HEK293 (cell line): Measurements from ENCODE around the gene COX7A2.
A peak's percentile ranks its signal among the peaks of the same experiment; 100 is the strongest.

Experiments
- GFI1B ChIP-seq: fragments of 450-650 bp; formaldehyde crosslinking; IDR thresholded peaks from 2 replicates; pipeline ENCODE4 v1.5.1; 2016; ENCODE audit warnings: missing biosample characterization, missing genetic modification characterization
- GLIS2 ChIP-seq: fragments of 450-650 bp; formaldehyde crosslinking; IDR thresholded peaks from 2 replicates; pipeline ENCODE4 v1.5.1; 2016; ENCODE audit warnings: missing biosample characterization, missing genetic modification characterization
- HOXA7 ChIP-seq: sonication (generic); formaldehyde crosslinking; IDR thresholded peaks from 2 replicates; pipeline ENCODE4 v1.8.1; 2022; ENCODE audit warnings: missing genetic modification reagents, borderline replicate concordance
- IKZF3 ChIP-seq: fragments of 450-650 bp; IDR thresholded peaks from 2 replicates; pipeline ENCODE4 v1.5.0; 2018; ENCODE audit warnings: missing biosample characterization, mild to moderate bottlenecking, missing genetic modification characterization, moderate library complexity
- KLF10 ChIP-seq: fragments of 450-650 bp; IDR thresholded peaks from 2 replicates; pipeline ENCODE4 v1.5.1; 2018; ENCODE audit warnings: missing biosample characterization, mild to moderate bottlenecking, missing genetic modification characterization
- KLF7 ChIP-seq: fragments of 450-650 bp; formaldehyde crosslinking; IDR thresholded peaks from 2 replicates; pipeline ENCODE4 v1.5.1; 2016; ENCODE audit warnings: missing biosample characterization, missing genetic modification characterization, borderline replicate concordance
- MEIS1 ChIP-seq: sonication (generic); formaldehyde crosslinking; IDR thresholded peaks from 2 replicates; pipeline ENCODE4 v1.8.1; 2022; ENCODE audit warnings: missing genetic modification reagents, mild to moderate bottlenecking, borderline replicate concordance
- MZF1 ChIP-seq: fragments of 450-650 bp; formaldehyde crosslinking; IDR thresholded peaks from 2 replicates; pipeline ENCODE4 v1.5.1; 2017; ENCODE audit warnings: missing biosample characterization, missing genetic modification characterization, borderline replicate concordance
- RBAK ChIP-seq: fragments of 450-650 bp; formaldehyde crosslinking; IDR thresholded peaks from 2 replicates; pipeline ENCODE4 v1.5.1; 2016; ENCODE audit warnings: missing biosample characterization, missing genetic modification characterization
- SCRT1 ChIP-seq: fragments of 450-650 bp; formaldehyde crosslinking; IDR thresholded peaks from 2 replicates; pipeline ENCODE4 v1.5.1; 2016; ENCODE audit warnings: missing biosample characterization, missing genetic modification characterization, borderline replicate concordance
- SETDB1 ChIP-seq: IDR thresholded peaks from one replicate; pipeline ENCODE4 v1.6.1; 2017; ENCODE audit warnings: mild to moderate bottlenecking, low read length, moderate library complexity, mixed read lengths; ENCODE audit not compliant: insufficient read length
- SP3 ChIP-seq: fragments of 450-650 bp; formaldehyde crosslinking; IDR thresholded peaks from 2 replicates; pipeline ENCODE4 v1.5.1; 2016; ENCODE audit warnings: missing biosample characterization, missing genetic modification characterization
- ZBTB17 ChIP-seq: fragments of 450-650 bp; formaldehyde crosslinking; IDR thresholded peaks from 2 replicates; pipeline ENCODE4 v1.5.1; 2016; ENCODE audit warnings: missing biosample characterization, missing genetic modification characterization
- ZBTB7A ChIP-seq: fragments of 450-650 bp; formaldehyde crosslinking; IDR thresholded peaks from 2 replicates; pipeline ENCODE4 v1.5.1; 2016; ENCODE audit warnings: low read depth, missing biosample characterization, missing genetic modification characterization
- ZFP37 ChIP-seq: fragments of 450-650 bp; formaldehyde crosslinking; IDR thresholded peaks from 2 replicates; pipeline ENCODE4 v1.5.1; 2016; ENCODE audit warnings: missing biosample characterization, missing genetic modification characterization
- ZNF175 ChIP-seq: fragments of 450-650 bp; formaldehyde crosslinking; IDR thresholded peaks from 2 replicates; pipeline ENCODE4 v1.5.1; 2016; ENCODE audit warnings: missing biosample characterization, missing genetic modification characterization
- ZNF23 ChIP-seq: fragments of 450-650 bp; formaldehyde crosslinking; IDR thresholded peaks from 2 replicates; pipeline ENCODE4 v1.5.1; 2016; ENCODE audit warnings: missing biosample characterization, missing genetic modification characterization, borderline replicate concordance
- ZNF239 ChIP-seq: fragments of 450-650 bp; formaldehyde crosslinking; IDR thresholded peaks from 2 replicates; pipeline ENCODE4 v1.5.1; 2016; ENCODE audit warnings: missing biosample characterization, missing genetic modification characterization
- ZNF248 ChIP-seq: fragments of 450-650 bp; formaldehyde crosslinking; IDR thresholded peaks from 2 replicates; pipeline ENCODE4 v1.5.1; 2017; ENCODE audit warnings: missing biosample characterization, missing genetic modification characterization
- ZNF274 ChIP-seq, 2 experiments: fragments of 200-500 bp in 1 of 2; fragments of 450-650 bp in 1 of 2; sonication (Bioruptor generic) in 1 of 2; formaldehyde crosslinking in 1 of 2; IDR thresholded peaks; 2 replicates each; pipeline versions ENCODE4 v1.5.1 to v1.6.1; 2014 to 2016; ENCODE audit warnings: borderline replicate concordance in 1 of 2, inconsistent platforms in 1 of 2, low read length in 1 of 2, missing biosample characterization in 1 of 2, missing genetic modification characterization in 1 of 2
- ZNF426 ChIP-seq: fragments of 450-650 bp; formaldehyde crosslinking; IDR thresholded peaks from 2 replicates; pipeline ENCODE4 v1.5.1; 2017; ENCODE audit warnings: missing biosample characterization, missing genetic modification characterization, mild to moderate bottlenecking, inconsistent platforms, moderate library complexity
- ZNF433 ChIP-seq: fragments of 450-650 bp; formaldehyde crosslinking; IDR thresholded peaks from 2 replicates; pipeline ENCODE4 v1.5.1; 2016; ENCODE audit warnings: missing biosample characterization, missing genetic modification characterization, low read depth
- ZNF530 ChIP-seq: fragments of 450-650 bp; formaldehyde crosslinking; IDR thresholded peaks from 2 replicates; pipeline ENCODE4 v1.5.1; 2016; ENCODE audit warnings: low read depth, missing biosample characterization, missing genetic modification characterization
- ZNF558 ChIP-seq: fragments of 450-650 bp; formaldehyde crosslinking; IDR thresholded peaks from 2 replicates; pipeline ENCODE4 v1.5.1; 2016; ENCODE audit warnings: missing biosample characterization, missing genetic modification characterization
- ZNF596 ChIP-seq: fragments of 450-650 bp; IDR thresholded peaks from 2 replicates; pipeline ENCODE4 v1.5.0; 2018; ENCODE audit warnings: missing biosample characterization, mild to moderate bottlenecking, missing genetic modification characterization, moderate library complexity
- ZNF654 ChIP-seq: fragments of 450-650 bp; formaldehyde crosslinking; IDR thresholded peaks from 2 replicates; pipeline ENCODE4 v1.5.1; 2016; ENCODE audit warnings: low read depth, missing biosample characterization, missing genetic modification characterization
- ZNF670 ChIP-seq: fragments of 450-650 bp; formaldehyde crosslinking; IDR thresholded peaks from 2 replicates; pipeline ENCODE4 v1.5.1; 2016; ENCODE audit warnings: missing biosample characterization, missing genetic modification characterization, low read depth
- ZNF677 ChIP-seq: fragments of 450-650 bp; IDR thresholded peaks from 2 replicates; pipeline ENCODE4 v1.5.0; 2018; ENCODE audit warnings: missing biosample characterization, mild to moderate bottlenecking, missing genetic modification characterization, moderate library complexity
- ZNF776 ChIP-seq: fragments of 450-650 bp; formaldehyde crosslinking; IDR thresholded peaks from 2 replicates; pipeline ENCODE4 v1.5.0; 2017; ENCODE audit warnings: missing biosample characterization, missing genetic modification characterization, borderline replicate concordance
- ZNF791 ChIP-seq: fragments of 450-650 bp; formaldehyde crosslinking; IDR thresholded peaks from 2 replicates; pipeline ENCODE4 v1.5.1; 2016; ENCODE audit warnings: missing biosample characterization, missing genetic modification characterization
- ZNF837 ChIP-seq: fragments of 450-650 bp; formaldehyde crosslinking; IDR thresholded peaks from 2 replicates; pipeline ENCODE4 v1.5.1; 2016; ENCODE audit warnings: missing biosample characterization, missing genetic modification characterization
- TF ChIP-seq, protein P1 (sequence below): fragments of 450-650 bp; formaldehyde crosslinking; IDR thresholded peaks from 2 replicates; pipeline ENCODE4 v1.5.1; 2017; ENCODE audit warnings: missing biosample characterization, mild to moderate bottlenecking, missing genetic modification characterization, moderate library complexity
- TF ChIP-seq, protein P2 (sequence below): fragments of 450-650 bp; formaldehyde crosslinking; optimal IDR thresholded peaks from 2 replicates; pipeline ENCODE3; 2016; ENCODE audit warnings: missing biosample characterization, mild to moderate bottlenecking, missing genetic modification characterization
- TF ChIP-seq, protein P3 (sequence below): fragments of 450-650 bp; formaldehyde crosslinking; IDR thresholded peaks from 2 replicates; pipeline ENCODE4 v1.5.1; 2016; ENCODE audit warnings: missing biosample characterization, missing genetic modification characterization
- TF ChIP-seq, protein P4 (sequence below): fragments of 450-650 bp; IDR thresholded peaks from 2 replicates; pipeline ENCODE4 v1.5.1; 2018; ENCODE audit warnings: missing biosample characterization, missing genetic modification characterization

The COX7A2 gene

DNA sequence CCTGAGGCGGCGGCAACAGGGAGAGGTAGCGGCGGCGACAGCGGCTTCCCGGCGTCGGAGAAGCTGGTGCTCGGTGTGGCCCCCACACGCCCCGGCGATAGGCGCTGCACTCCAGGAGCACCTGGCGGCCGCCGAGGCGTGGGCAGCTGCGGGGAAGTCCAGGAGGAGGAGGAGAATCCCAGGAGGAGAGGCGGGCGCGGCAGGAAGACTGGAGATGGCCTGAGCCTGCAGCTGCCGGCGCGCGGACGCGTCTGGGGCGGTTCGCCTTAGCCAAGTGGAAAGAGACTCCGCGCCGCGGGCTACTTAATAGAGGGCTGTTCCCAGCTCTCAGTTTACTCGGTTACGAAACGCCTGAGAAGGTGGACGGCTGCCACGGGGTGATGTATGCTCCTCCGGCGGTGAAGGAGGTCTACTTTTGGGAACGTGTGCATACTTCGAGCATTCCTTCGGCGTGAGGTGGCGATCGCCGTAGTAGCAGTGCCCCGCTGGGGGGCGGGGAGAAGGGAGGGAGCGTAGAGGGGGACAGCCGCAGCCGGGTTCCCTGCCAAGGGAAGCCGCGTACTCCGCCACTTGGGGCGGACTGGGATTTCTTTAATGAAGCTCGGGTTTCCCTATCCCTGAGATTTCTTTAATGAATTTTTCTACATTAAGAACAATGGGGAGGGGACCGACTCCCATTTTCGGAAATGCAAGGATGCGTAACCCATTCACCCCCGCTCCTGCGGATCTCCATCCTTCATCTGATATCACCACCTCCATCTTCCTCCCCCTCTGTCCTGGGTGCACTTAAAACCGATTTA is 37.6 kb downstream of the COX7A2 start, which contains the start of gene COL12A1 (continued):
- TF ChIP-seq HOXA7 (CRISPR knock-in tag): no peak
- no peak for TF ChIP-seq MEIS1
- TF ChIP-seq, protein P1, sequence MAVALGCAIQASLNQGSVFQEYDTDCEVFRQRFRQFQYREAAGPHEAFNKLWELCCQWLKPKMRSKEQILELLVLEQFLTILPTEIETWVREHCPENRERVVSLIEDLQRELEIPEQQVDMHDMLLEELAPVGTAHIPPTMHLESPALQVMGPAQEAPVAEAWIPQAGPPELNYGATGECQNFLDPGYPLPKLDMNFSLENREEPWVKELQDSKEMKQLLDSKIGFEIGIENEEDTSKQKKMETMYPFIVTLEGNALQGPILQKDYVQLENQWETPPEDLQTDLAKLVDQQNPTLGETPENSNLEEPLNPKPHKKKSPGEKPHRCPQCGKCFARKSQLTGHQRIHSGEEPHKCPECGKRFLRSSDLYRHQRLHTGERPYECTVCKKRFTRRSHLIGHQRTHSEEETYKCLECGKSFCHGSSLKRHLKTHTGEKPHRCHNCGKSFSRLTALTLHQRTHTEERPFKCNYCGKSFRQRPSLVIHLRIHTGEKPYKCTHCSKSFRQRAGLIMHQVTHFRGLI: peak; percentile 13; the same call in 1 of the 2 replicates
- TF ChIP-seq KLF10: peak; percentile 71; the same call in 1 of the 2 replicates
- no peak for TF ChIP-seq GFI1B (tag by site-specific recombination)
- TF ChIP-seq ZNF23 (tag by site-specific recombination): no peak
- TF ChIP-seq ZNF175 (tag by site-specific recombination): no peak
- TF ChIP-seq KLF7 (tag by site-specific recombination): 0 out of 2 replicates have a peak, but pooled peaks have one; percentile 7
- TF ChIP-seq, protein P2, sequence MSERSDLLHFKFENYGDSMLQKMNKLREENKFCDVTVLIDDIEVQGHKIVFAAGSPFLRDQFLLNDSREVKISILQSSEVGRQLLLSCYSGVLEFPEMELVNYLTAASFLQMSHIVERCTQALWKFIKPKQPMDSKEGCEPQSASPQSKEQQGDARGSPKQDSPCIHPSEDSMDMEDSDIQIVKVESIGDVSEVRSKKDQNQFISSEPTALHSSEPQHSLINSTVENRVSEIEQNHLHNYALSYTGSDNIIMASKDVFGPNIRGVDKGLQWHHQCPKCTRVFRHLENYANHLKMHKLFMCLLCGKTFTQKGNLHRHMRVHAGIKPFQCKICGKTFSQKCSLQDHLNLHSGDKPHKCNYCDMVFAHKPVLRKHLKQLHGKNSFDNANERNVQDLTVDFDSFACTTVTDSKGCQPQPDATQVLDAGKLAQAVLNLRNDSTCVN (tag by site-specific recombination): peak; percentile 75
- TF ChIP-seq ZBTB17: peak; percentile 65; the same call in 1 of the 2 replicates
- TF ChIP-seq ZNF274 (IDR thresholded peaks at IDR 0.05; ENCODE audit: low read length): no peak
- no peak for TF ChIP-seq ZNF274 (tag by site-specific recombination; IDR thresholded peaks at IDR 0.05; ENCODE audit: borderline replicate concordance)
- TF ChIP-seq RBAK (tag by site-specific recombination): no peak
- no peak; the same call in 1 of the 2 replicates for TF ChIP-seq MZF1 (tag by site-specific recombination)
- TF ChIP-seq ZFP37 (tag by site-specific recombination): peak; percentile 84; the same call in 1 of the 2 replicates
- no peak for TF ChIP-seq ZNF677 (tag by site-specific recombination)
- TF ChIP-seq ZNF791 (tag by site-specific recombination): no peak
- TF ChIP-seq ZNF248 (tag by site-specific recombination): no peak
- no peak for TF ChIP-seq ZNF530 (tag by site-specific recombination)
- no peak for TF ChIP-seq ZNF670
- peak; percentile 81 for TF ChIP-seq GLIS2
- no peak for TF ChIP-seq SCRT1 (tag by site-specific recombination)
- no peak for TF ChIP-seq ZNF776
- TF ChIP-seq SP3: peak; percentile 79
- TF ChIP-seq, protein P3, sequence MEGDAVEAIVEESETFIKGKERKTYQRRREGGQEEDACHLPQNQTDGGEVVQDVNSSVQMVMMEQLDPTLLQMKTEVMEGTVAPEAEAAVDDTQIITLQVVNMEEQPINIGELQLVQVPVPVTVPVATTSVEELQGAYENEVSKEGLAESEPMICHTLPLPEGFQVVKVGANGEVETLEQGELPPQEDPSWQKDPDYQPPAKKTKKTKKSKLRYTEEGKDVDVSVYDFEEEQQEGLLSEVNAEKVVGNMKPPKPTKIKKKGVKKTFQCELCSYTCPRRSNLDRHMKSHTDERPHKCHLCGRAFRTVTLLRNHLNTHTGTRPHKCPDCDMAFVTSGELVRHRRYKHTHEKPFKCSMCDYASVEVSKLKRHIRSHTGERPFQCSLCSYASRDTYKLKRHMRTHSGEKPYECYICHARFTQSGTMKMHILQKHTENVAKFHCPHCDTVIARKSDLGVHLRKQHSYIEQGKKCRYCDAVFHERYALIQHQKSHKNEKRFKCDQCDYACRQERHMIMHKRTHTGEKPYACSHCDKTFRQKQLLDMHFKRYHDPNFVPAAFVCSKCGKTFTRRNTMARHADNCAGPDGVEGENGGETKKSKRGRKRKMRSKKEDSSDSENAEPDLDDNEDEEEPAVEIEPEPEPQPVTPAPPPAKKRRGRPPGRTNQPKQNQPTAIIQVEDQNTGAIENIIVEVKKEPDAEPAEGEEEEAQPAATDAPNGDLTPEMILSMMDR (tag by site-specific recombination): peak; percentile 57
- TF ChIP-seq ZNF596 (tag by site-specific recombination): no peak
- no peak for TF ChIP-seq ZBTB7A (tag by site-specific recombination)
- 0 out of 2 replicates have a peak, but pooled peaks have one; percentile 25 for TF ChIP-seq ZNF558 (tag by site-specific recombination)
- TF ChIP-seq SETDB1: no peak
- TF ChIP-seq, protein P4, sequence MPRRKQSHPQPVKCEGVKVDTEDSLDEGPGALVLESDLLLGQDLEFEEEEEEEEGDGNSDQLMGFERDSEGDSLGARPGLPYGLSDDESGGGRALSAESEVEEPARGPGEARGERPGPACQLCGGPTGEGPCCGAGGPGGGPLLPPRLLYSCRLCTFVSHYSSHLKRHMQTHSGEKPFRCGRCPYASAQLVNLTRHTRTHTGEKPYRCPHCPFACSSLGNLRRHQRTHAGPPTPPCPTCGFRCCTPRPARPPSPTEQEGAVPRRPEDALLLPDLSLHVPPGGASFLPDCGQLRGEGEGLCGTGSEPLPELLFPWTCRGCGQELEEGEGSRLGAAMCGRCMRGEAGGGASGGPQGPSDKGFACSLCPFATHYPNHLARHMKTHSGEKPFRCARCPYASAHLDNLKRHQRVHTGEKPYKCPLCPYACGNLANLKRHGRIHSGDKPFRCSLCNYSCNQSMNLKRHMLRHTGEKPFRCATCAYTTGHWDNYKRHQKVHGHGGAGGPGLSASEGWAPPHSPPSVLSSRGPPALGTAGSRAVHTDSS (tag by site-specific recombination): no peak
- no peak for TF ChIP-seq ZNF433 (tag by site-specific recombination)
- no peak for TF ChIP-seq ZNF239 (tag by site-specific recombination)
- TF ChIP-seq ZNF426: no peak
- TF ChIP-seq IKZF3 (tag by site-specific recombination): peak; percentile 75
- TF ChIP-seq ZNF654 (tag by site-specific recombination): no peak; the same call in none of the 2 replicates
- no peak for TF ChIP-seq ZNF837 (tag by site-specific recombination)
